HG03565 (cell line): Measurements from ENCODE around the gene ANKRD52.
A peak's percentile ranks its signal among the peaks of the same experiment; 100 is the strongest.
"Not testable (repeated sequence)": the region's sequence is repeated elsewhere in the genome, so short reads cannot be mapped to it uniquely, and the experiment has no call there.

ENCODE experiments used
- ATAC-seq: cut with Tn5 transposase; IDR thresholded peaks from one replicate; pipeline ENCODE4 v1.9.1; 2021; ENCODE audit warnings: mild to moderate bottlenecking, moderate library complexity; ENCODE audit not compliant: unreplicated experiment

Gene ANKRD52

GRCh38 chr12:56213878-56214277 lies 44.3 kb downstream of the ANKRD52 start:
- no peak for ATAC-seq

GRCh38 chr12:56212361-56212760 lies 45.8 kb downstream of the ANKRD52 start:
- no peak for ATAC-seq

GRCh38 chr12:56208006-56208405 lies 50.2 kb downstream of the ANKRD52 start:
- ATAC-seq = no peak

GRCh38 chr12:56206452-56207166 lies 51.6 kb downstream of the ANKRD52 start:
- no peak for ATAC-seq

- no peak for ATAC-seq
Observed at GRCh38 chr12:56205445-56205844, 52.7 kb downstream of the ANKRD52 start.

- ATAC-seq = no peak
Observed at GRCh38 chr12:56204275-56204674, 53.9 kb downstream of the ANKRD52 start.

GRCh38 chr12:56202838-56203237 lies 55.3 kb downstream of the ANKRD52 start:
- no peak for ATAC-seq

GRCh38 chr12:56202366-56202765 lies 55.8 kb downstream of the ANKRD52 start:
- no peak for ATAC-seq

- no peak for ATAC-seq
Observed at GRCh38 chr12:56198836-56199235, 59.3 kb downstream of the ANKRD52 start.

- no peak for ATAC-seq
Observed at GRCh38 chr12:56197921-56198635, 60.1 kb downstream of the ANKRD52 start.

- not testable (repeated sequence) for ATAC-seq
Observed at GRCh38 chr12:56196818-56197550, 61.2 kb downstream of the ANKRD52 start.

GRCh38 chr12:56193025-56193578 lies 65.1 kb downstream of the ANKRD52 start:
- no peak for ATAC-seq

- no peak for ATAC-seq
Observed at GRCh38 chr12:56192582-56192981, 65.6 kb downstream of the ANKRD52 start.

- no peak for ATAC-seq
Observed at GRCh38 chr12:56190695-56191155, 67.5 kb downstream of the ANKRD52 start.

- ATAC-seq = no peak
Observed at GRCh38 chr12:56189918-56190694, 68.1 kb downstream of the ANKRD52 start.

GRCh38 chr12:56189099-56189917 lies 68.9 kb downstream of the ANKRD52 start, which contains the start of gene SMARCC2:
Gene SMARCC2, minus strand, starts transcription at chr12:56189483. Its CDS starts 22 bp downstream, at chr12:56189461.
- peak; percentile 53 for ATAC-seq

- no peak for ATAC-seq
Observed at GRCh38 chr12:56188778-56189098, 69.4 kb downstream of the ANKRD52 start.

GRCh38 chr12:56188131-56188777 lies 69.9 kb downstream of the ANKRD52 start:
- no peak for ATAC-seq
